ENCODE measurements around the gene FUT8.

FUT8 gene

DNA sequence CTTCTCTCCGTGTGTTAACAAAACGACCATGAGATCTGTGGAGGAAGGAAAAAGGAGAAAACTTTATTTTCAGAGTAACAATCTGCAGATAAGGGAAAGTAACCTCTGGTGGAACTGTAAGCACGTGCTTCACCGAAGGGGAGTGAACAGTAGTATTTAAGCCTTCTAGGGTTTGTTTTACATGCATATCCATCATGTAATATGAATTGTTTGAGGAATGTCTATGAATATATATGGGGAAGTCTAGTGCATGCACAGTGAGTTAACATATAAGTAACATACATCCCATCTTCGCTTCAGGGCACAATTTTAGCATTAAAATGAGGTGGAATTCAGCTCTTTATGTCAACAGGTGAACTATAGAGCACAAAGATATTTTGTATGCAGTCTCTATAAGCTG, 101.1 kb downstream of the FUT8 start:
- TF ChIP-seq, protein P1, sequence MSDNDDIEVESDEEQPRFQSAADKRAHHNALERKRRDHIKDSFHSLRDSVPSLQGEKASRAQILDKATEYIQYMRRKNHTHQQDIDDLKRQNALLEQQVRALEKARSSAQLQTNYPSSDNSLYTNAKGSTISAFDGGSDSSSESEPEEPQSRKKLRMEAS (IDR thresholded peaks at IDR 0.05), result no peak
- TF ChIP-seq CREB1 (IDR thresholded peaks at IDR 0.05; ENCODE audit: low read depth) (no peak), CEBPB (IDR thresholded peaks at IDR 0.05) (no peak), FOXM1 (IDR thresholded peaks at IDR 0.05; ENCODE audit: borderline replicate concordance, low read depth) (no peak), TCF12 (IDR thresholded peaks at IDR 0.05; ENCODE audit: low read depth) (no peak), EGR1 (IDR thresholded peaks at IDR 0.05) (no peak), RAD21 (IDR thresholded peaks at IDR 0.05; ENCODE audit: low read depth) (no peak), YY1 (IDR thresholded peaks at IDR 0.05; ENCODE audit: low read depth) (no peak)
- TF ChIP-seq, protein P2, sequence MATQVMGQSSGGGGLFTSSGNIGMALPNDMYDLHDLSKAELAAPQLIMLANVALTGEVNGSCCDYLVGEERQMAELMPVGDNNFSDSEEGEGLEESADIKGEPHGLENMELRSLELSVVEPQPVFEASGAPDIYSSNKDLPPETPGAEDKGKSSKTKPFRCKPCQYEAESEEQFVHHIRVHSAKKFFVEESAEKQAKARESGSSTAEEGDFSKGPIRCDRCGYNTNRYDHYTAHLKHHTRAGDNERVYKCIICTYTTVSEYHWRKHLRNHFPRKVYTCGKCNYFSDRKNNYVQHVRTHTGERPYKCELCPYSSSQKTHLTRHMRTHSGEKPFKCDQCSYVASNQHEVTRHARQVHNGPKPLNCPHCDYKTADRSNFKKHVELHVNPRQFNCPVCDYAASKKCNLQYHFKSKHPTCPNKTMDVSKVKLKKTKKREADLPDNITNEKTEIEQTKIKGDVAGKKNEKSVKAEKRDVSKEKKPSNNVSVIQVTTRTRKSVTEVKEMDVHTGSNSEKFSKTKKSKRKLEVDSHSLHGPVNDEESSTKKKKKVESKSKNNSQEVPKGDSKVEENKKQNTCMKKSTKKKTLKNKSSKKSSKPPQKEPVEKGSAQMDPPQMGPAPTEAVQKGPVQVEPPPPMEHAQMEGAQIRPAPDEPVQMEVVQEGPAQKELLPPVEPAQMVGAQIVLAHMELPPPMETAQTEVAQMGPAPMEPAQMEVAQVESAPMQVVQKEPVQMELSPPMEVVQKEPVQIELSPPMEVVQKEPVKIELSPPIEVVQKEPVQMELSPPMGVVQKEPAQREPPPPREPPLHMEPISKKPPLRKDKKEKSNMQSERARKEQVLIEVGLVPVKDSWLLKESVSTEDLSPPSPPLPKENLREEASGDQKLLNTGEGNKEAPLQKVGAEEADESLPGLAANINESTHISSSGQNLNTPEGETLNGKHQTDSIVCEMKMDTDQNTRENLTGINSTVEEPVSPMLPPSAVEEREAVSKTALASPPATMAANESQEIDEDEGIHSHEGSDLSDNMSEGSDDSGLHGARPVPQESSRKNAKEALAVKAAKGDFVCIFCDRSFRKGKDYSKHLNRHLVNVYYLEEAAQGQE (IDR thresholded peaks at IDR 0.05; ENCODE audit: low read depth), result no peak

DNA sequence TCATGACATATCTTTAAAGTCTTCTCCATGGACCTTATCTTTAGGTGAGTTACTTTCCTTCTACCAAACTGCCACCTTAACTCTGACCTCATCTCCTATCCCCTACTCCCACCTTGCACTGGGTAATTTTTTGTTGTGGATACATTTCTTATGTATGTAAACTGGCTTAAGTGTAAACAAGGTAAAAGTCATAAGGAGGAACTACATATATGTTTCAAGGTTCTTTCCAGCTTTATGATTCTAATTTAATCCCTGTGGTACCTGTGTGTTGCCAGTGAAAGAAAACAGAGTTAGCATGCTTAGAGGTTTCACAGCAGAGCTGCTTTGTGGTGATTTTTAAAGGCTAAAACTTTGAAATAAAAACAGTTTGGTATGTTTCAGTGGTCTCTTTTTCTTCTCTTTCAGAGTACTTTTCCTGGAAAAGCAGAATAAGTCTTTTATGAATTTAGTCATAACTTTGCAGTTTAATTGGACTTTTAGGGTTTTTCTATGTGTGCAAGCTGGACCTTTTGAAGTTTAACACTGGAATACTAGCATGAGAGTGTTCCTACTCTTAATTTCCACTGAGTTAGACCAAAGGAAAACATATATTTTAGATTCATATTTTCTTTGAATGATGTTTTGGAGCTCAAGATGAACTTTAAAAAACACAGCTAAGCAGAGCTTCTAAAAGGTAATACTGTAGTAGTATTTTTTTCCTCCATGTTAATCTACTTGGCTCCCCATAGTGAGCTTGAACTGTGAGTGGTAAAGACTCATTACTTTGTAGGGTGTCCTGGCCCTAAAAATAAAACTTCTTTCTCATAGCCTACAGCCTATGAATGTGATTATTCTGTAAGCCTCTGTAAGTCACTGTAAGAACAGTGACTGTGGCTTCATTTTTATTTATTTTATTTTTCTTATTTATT, 105.4 kb downstream of the FUT8 start:
- TF ChIP-seq, protein P1 (IDR thresholded peaks at IDR 0.05), result no peak
- TF ChIP-seq EGR1 (IDR thresholded peaks at IDR 0.05) (no peak), TEAD4 (IDR thresholded peaks at IDR 0.05) (no peak), CEBPB (IDR thresholded peaks at IDR 0.05) (no peak), EP300 (IDR thresholded peaks at IDR 0.05; ENCODE audit: borderline replicate concordance) (no peak)
- TF ChIP-seq, protein P3, sequence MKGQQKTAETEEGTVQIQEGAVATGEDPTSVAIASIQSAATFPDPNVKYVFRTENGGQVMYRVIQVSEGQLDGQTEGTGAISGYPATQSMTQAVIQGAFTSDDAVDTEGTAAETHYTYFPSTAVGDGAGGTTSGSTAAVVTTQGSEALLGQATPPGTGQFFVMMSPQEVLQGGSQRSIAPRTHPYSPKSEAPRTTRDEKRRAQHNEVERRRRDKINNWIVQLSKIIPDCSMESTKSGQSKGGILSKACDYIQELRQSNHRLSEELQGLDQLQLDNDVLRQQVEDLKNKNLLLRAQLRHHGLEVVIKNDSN (IDR thresholded peaks at IDR 0.05), result no peak

DNA sequence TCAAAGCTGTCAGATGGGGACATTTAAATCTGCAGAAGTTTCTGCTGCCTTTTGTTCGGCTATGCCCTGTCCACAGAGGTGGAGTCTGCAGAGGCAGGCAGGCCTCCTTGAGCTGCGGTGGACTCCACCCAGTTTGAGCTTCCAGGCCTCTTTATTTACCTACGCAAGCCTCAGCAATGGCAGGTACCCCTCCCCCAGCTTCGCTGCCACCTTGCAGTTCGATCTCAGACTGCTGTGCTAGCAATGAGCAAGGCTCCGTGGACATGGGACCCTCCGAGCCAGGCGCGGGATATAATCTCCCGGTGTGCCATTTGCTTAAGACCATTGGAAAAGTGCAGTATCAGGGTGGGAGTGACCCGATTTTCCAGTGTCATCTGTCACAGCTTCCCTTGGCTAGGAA, 115.5 kb downstream of the FUT8 start:
- no peak for TF ChIP-seq RAD21 (IDR thresholded peaks at IDR 0.05; ENCODE audit: low read depth)
- no peak for TF ChIP-seq EGR1 (IDR thresholded peaks at IDR 0.05)
- TF ChIP-seq, protein P2 (IDR thresholded peaks at IDR 0.05; ENCODE audit: low read depth), result no peak
- TF ChIP-seq TEAD4 (IDR thresholded peaks at IDR 0.05), result no peak
- TF ChIP-seq CREB1 (IDR thresholded peaks at IDR 0.05; ENCODE audit: low read depth), result no peak
- TF ChIP-seq EP300 (IDR thresholded peaks at IDR 0.05; ENCODE audit: borderline replicate concordance), result no peak
- TF ChIP-seq NFIC (IDR thresholded peaks at IDR 0.05), result no peak
- no peak for TF ChIP-seq ZBTB7A (IDR thresholded peaks at IDR 0.05; ENCODE audit: low read depth)
- TF ChIP-seq YY1 (IDR thresholded peaks at IDR 0.05; ENCODE audit: low read depth), result no peak
- TF ChIP-seq, protein P3 (IDR thresholded peaks at IDR 0.05), result no peak
- no peak for TF ChIP-seq TCF12 (IDR thresholded peaks at IDR 0.05; ENCODE audit: low read depth)
- no peak for TF ChIP-seq FOXM1 (IDR thresholded peaks at IDR 0.05; ENCODE audit: borderline replicate concordance, low read depth)
- TF ChIP-seq CEBPB (IDR thresholded peaks at IDR 0.05), result no peak
- TF ChIP-seq TAF1 (IDR thresholded peaks at IDR 0.05; ENCODE audit: low read depth), result no peak
- TF ChIP-seq, protein P1 (IDR thresholded peaks at IDR 0.05), result no peak

DNA sequence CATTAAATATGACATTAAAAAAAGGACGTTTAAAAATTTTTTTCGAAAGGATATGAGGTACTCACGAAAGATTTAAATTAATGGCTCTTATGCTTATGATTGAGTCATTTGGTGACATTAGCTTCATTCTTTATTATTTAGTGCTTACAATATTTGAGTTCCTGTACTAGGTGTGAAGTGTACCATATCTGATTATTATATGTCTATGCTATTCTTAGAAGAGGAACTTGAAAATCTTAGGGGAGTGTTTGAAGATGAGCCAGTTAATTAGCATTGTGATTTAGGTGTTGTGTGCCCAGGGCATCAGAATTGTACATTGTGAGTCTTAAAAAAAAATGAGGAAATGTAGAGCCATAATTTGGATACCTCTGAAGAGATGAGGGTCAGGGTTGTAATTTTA, 118.6 kb downstream of the FUT8 start:
- TF ChIP-seq YY1 (IDR thresholded peaks at IDR 0.05; ENCODE audit: low read depth), result no peak
- no peak for TF ChIP-seq TCF12 (IDR thresholded peaks at IDR 0.05; ENCODE audit: low read depth)
- no peak for TF ChIP-seq TEAD4 (IDR thresholded peaks at IDR 0.05)
- TF ChIP-seq, protein P3 (IDR thresholded peaks at IDR 0.05), result no peak
- TF ChIP-seq, protein P2 (IDR thresholded peaks at IDR 0.05; ENCODE audit: low read depth), result no peak
- TF ChIP-seq EP300 (IDR thresholded peaks at IDR 0.05; ENCODE audit: borderline replicate concordance), result no peak
- no peak for TF ChIP-seq TAF1 (IDR thresholded peaks at IDR 0.05; ENCODE audit: low read depth)
- TF ChIP-seq ZBTB7A (IDR thresholded peaks at IDR 0.05; ENCODE audit: low read depth), result no peak
- TF ChIP-seq CEBPB (IDR thresholded peaks at IDR 0.05), result no peak
- no peak for TF ChIP-seq CREB1 (IDR thresholded peaks at IDR 0.05; ENCODE audit: low read depth)
- no peak for TF ChIP-seq RAD21 (IDR thresholded peaks at IDR 0.05; ENCODE audit: low read depth)
- no peak for TF ChIP-seq FOXM1 (IDR thresholded peaks at IDR 0.05; ENCODE audit: borderline replicate concordance, low read depth)

All from Ishikawa (cell line).